ENCODE measurements around the gene IFNL3.
A peak's percentile ranks its signal among the peaks of the same experiment; 100 is the strongest.

GRCh38 chr19:39265321-39265916 is 20.6 kb upstream of the IFNL3 start:
- TF ChIP-seq EZH2 (IDR thresholded peaks at IDR 0.05; ENCODE audit: insufficient read depth, poor library complexity, severe bottlenecking) (peak; percentile 17), EZH2phosphoT487 (IDR thresholded peaks at IDR 0.05; ENCODE audit: insufficient read depth, low read depth) (no peak)

All from GM23248 (cell line).